Measurements from ENCODE around the gene TGFB1I1. TPM values are rescaled to one million over a fixed set of nuclear protein-coding genes. Genes with fewer than 3 reads are reported as not detected.

TGFB1I1 gene
- total and polyA plus RNA-seq, 4 experiments from 2014 or later: 0.42 to 0.57 (median 0.49) TPM; not detected in 1

DNA sequence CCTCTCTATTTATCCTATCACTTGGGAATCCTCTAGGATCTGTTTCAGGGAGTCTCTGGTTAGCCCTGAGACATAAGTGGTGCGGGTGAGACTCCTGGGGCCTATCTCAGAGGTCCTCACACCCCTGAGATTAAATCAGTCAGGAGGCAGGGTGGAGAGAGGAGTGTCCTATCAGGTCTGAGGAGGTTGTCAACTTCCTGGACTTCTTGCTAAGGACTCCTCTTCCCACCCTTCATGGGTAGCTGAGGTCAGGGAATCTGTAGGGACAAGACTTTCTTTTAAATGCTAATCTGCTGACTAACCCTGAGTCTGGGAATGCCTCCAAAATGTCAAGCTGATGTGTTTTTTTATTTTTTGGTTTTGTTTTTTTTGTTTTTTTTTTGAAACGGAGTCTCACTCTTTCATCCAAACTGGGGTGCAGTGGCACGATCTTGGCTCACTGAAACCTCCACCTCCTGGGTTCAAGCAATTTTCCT is 19.3 kb upstream of the TGFB1I1 start:
- H3K4me1 ChIP-seq (ENCODE audit: insufficient read depth, low read length): peaks cover 26% of the 10 kb centered on the region
- ChIA-PET CTCF (ENCODE audit: partially characterized antibody) (interaction anchor here (2.4 kb wide), 1 partner anchor 416 kb away, joined by 7 read pairs; no protein-coding TSS in a partner anchor), POLR2A (ENCODE audit: partially characterized antibody) (interaction anchor here (1.3 kb wide), 1 partner anchor 36 kb away, joined by 4 read pairs; no protein-coding TSS in a partner anchor)
- no peak overlapping the region for H3K27ac ChIP-seq (ENCODE audit: low read depth, low read length)
- peaks cover 0 to 1% (median 0%) of the 10 kb centered on the region in 8 donors for H3K9me3 Mint-ChIP-seq
- H3K27me3 ChIP-seq (ENCODE audit: insufficient read depth, low read length): no peaks in the 10 kb centered on the region
- H3K9me3 ChIP-seq (ENCODE audit: control insufficient read depth in 1 of 2, low read length in 2 of 2): no peaks in the 10 kb centered on the region
- no peak for DNase-seq
- H3K4me3 Mint-ChIP-seq: no peak overlapping the region
- intact Hi-C loops (cut with micrococcal nuclease): no loop called here
- no peaks in the 10 kb centered on the region for H3K27me3 Mint-ChIP-seq
- no peaks in the 10 kb centered on the region for H3K36me3 Mint-ChIP-seq
- no peak overlapping the region for H3K4me3 ChIP-seq (ENCODE audit: low read length in 2 of 2)
- H3K36me3 ChIP-seq (ENCODE audit: insufficient read depth, low read length): no peaks in the 10 kb centered on the region
- peak overlapping the region in 3 of 7 donors; percentile 5 to 36 (median 17) for H3K27ac Mint-ChIP-seq
- peaks cover 20 to 37% (median 29%) of the 10 kb centered on the region in 4 donors for H3K4me1 Mint-ChIP-seq

- POLR2A ChIA-PET (ENCODE audit: partially characterized antibody): no interaction called here
- H3K9me3 Mint-ChIP-seq: peaks cover 0 to 1% (median 0%) of the 10 kb centered on the region in 8 donors
- no peak for DNase-seq
- no peaks in the 10 kb centered on the region for H3K36me3 ChIP-seq (ENCODE audit: insufficient read depth, low read length)
- intact Hi-C loops (cut with micrococcal nuclease): no loop called here
- no peaks in the 10 kb centered on the region for H3K9me3 ChIP-seq (ENCODE audit: control insufficient read depth in 1 of 2, low read length in 2 of 2)
- peak overlapping the region in 5 of 7 donors; percentile 1 to 92 (median 65) for H3K27ac Mint-ChIP-seq
- H3K27ac ChIP-seq (ENCODE audit: low read depth, low read length): no peak overlapping the region
- peaks cover 0 to 4% of the 10 kb centered on the region in 2 donors for H3K36me3 Mint-ChIP-seq
- CTCF ChIA-PET (ENCODE audit: partially characterized antibody): interaction anchor here (2.4 to 5.3 kb wide), 2 partner anchors 10 to 415 kb away, joined by 7 to 36 read pairs; partner anchors contain the start of gene ZNF843
- H3K27me3 ChIP-seq (ENCODE audit: insufficient read depth, low read length): no peaks in the 10 kb centered on the region
- H3K4me3 ChIP-seq (ENCODE audit: low read length in 2 of 2): no peak overlapping the region
- H3K4me1 Mint-ChIP-seq: peaks cover 24 to 45% (median 35%) of the 10 kb centered on the region in 4 donors
- no peak overlapping the region for H3K4me3 Mint-ChIP-seq
- no peaks in the 10 kb centered on the region for H3K27me3 Mint-ChIP-seq
- H3K4me1 ChIP-seq (ENCODE audit: insufficient read depth, low read length): peaks cover 35% of the 10 kb centered on the region
Measured at GRCh38 chr16:31453255-31454204, 18.4 kb upstream of the TGFB1I1 start.

GRCh38 chr16:31455601-31456314 is 16.2 kb upstream of the TGFB1I1 start:
- no peaks in the 10 kb centered on the region for H3K27me3 Mint-ChIP-seq
- intact Hi-C loops (cut with micrococcal nuclease): loop anchor here (1.0 to 5.0 kb wide), 3 partner anchors 242 to 413 kb away; a partner anchor contains a TSS
- POLR2A ChIA-PET (ENCODE audit: partially characterized antibody): interaction anchor here (0.6 to 1.1 kb wide), 7 partner anchors 13 to 657 kb away, joined by 3 read pairs; partner anchors contain the start of genes FUS and ZNF843

GRCh38 chr16:31456988-31457360 is 15.0 kb upstream of the TGFB1I1 start:
- Histone ChIP-seq H3K36me3 (ENCODE audit: insufficient read depth, low read length) (no peaks in the 10 kb centered on the region), H3K4me1 (ENCODE audit: insufficient read depth, low read length) (peaks cover 53% of the 10 kb centered on the region), H3K27me3 (ENCODE audit: insufficient read depth, low read length) (no peaks in the 10 kb centered on the region), H3K9me3 (ENCODE audit: control insufficient read depth in 1 of 2, low read length in 2 of 2) (no peaks in the 10 kb centered on the region), H3K4me3 (ENCODE audit: low read length in 2 of 2) (no peak overlapping the region), H3K27ac (ENCODE audit: low read depth, low read length) (no peak overlapping the region)
- peaks cover 0 to 10% of the 10 kb centered on the region in 2 donors for H3K36me3 Mint-ChIP-seq
- H3K27ac Mint-ChIP-seq: peak overlapping the region in 5 of 7 donors; percentile 17 to 94 (median 47)
- no peaks in the 10 kb centered on the region for H3K27me3 Mint-ChIP-seq
- H3K4me3 Mint-ChIP-seq: peak overlapping the region in 2 of 8 donors; percentile 20 to 32
- POLR2A ChIA-PET (ENCODE audit: partially characterized antibody): interaction anchor here (0.7 to 4.1 kb wide), 3 partner anchors 9 to 277 kb away, joined by 3 to 26 read pairs (median 12); partner anchors contain the start of gene FUS
- intact Hi-C loops (cut with micrococcal nuclease): loop anchor here (5.0 kb wide), 2 partner anchors 240 to 255 kb away; a partner anchor contains a TSS
- H3K9me3 Mint-ChIP-seq: peaks cover 0 to 4% (median 0%) of the 10 kb centered on the region in 8 donors
- peaks cover 28 to 64% (median 42%) of the 10 kb centered on the region in 4 donors for H3K4me1 Mint-ChIP-seq
- DNase-seq: no peak
- CTCF ChIA-PET (ENCODE audit: partially characterized antibody): interaction anchor here (0.7 to 5.3 kb wide), 7 partner anchors 8 to 503 kb away, joined by 3 to 36 read pairs (median 11); partner anchors contain the start of genes ZNF267 and ZNF843

More at GRCh38 chr16:31455601-31456314, 16.2 kb upstream of the TGFB1I1 start:
- peaks cover 0 to 10% of the 10 kb centered on the region in 2 donors for H3K36me3 Mint-ChIP-seq
- H3K27ac ChIP-seq (ENCODE audit: low read depth, low read length): no peak overlapping the region
- H3K4me3 ChIP-seq (ENCODE audit: low read length in 2 of 2): no peak overlapping the region
- H3K9me3 Mint-ChIP-seq: peaks cover 0 to 4% (median 0%) of the 10 kb centered on the region in 8 donors
- H3K9me3 ChIP-seq (ENCODE audit: control insufficient read depth in 1 of 2, low read length in 2 of 2): no peaks in the 10 kb centered on the region
- CTCF ChIA-PET (ENCODE audit: partially characterized antibody): interaction anchor here (0.7 to 5.3 kb wide), 11 partner anchors 12 to 428 kb away, joined by 3 to 36 read pairs (median 4); partner anchors contain the start of genes ZNF267 and ZNF843
- H3K27me3 ChIP-seq (ENCODE audit: insufficient read depth, low read length): no peaks in the 10 kb centered on the region
- peak overlapping the region in 6 of 8 donors; percentile 12 to 52 (median 36) for H3K4me3 Mint-ChIP-seq
- DNase-seq: peak in 2 of 5 donors; percentile 10 to 22
- no peaks in the 10 kb centered on the region for H3K36me3 ChIP-seq (ENCODE audit: insufficient read depth, low read length)
- H3K27ac Mint-ChIP-seq: peak overlapping the region; percentile 9 to 94 (median 80)
- peaks cover 47% of the 10 kb centered on the region for H3K4me1 ChIP-seq (ENCODE audit: insufficient read depth, low read length)
- peaks cover 30 to 65% (median 43%) of the 10 kb centered on the region in 4 donors for H3K4me1 Mint-ChIP-seq

GRCh38 chr16:31458073-31458843 is 13.7 kb upstream of the TGFB1I1 start:
- H3K36me3 Mint-ChIP-seq: peaks cover 5 to 16% of the 10 kb centered on the region in 2 donors
- intact Hi-C loops (cut with micrococcal nuclease): loop anchor here (2.0 to 5.0 kb wide), 4 partner anchors 15 to 799 kb away; partner anchors contain the start of genes FBRS and ZNF843
- no peaks in the 10 kb centered on the region for H3K27me3 Mint-ChIP-seq
- Histone ChIP-seq H3K27ac (ENCODE audit: low read depth, low read length) (peak overlapping the region; percentile 99), H3K4me3 (ENCODE audit: low read length in 2 of 2) (peak overlapping the region; percentile 79 to 95), H3K9me3 (ENCODE audit: control insufficient read depth in 1 of 2, low read length in 2 of 2) (no peaks in the 10 kb centered on the region), H3K27me3 (ENCODE audit: insufficient read depth, low read length) (no peaks in the 10 kb centered on the region), H3K4me1 (ENCODE audit: insufficient read depth, low read length) (peaks cover 53% of the 10 kb centered on the region), H3K36me3 (ENCODE audit: insufficient read depth, low read length) (no peaks in the 10 kb centered on the region)
- DNase-seq: peak; percentile 57 to 80 (median 58)
- H3K4me1 Mint-ChIP-seq: peaks cover 28 to 63% (median 41%) of the 10 kb centered on the region in 4 donors
- peak overlapping the region; percentile 92 to 98 (median 95) for H3K27ac Mint-ChIP-seq
- ChIA-PET CTCF (ENCODE audit: partially characterized antibody) (interaction anchor here (0.7 to 5.3 kb wide), 14 partner anchors 14 to 518 kb away, joined by 3 to 36 read pairs (median 6); partner anchors contain the start of genes RUSF1, ZNF267 and ZNF843), POLR2A (ENCODE audit: partially characterized antibody) (interaction anchor here (0.8 to 4.2 kb wide), 24 partner anchors 7 to 583 kb away, joined by 3 to 72 read pairs (median 11); partner anchors contain the start of genes COX6A2, FUS, KAT8 and PYCARD)
- H3K4me3 Mint-ChIP-seq: peak overlapping the region; percentile 91 to 95 (median 94)
- H3K9me3 Mint-ChIP-seq: peaks cover 0 to 4% (median 0%) of the 10 kb centered on the region in 8 donors

Measured in CD4-positive, alpha-beta memory T cell (primary cell).